UCSD-AML1 (cell line): Measurements from ENCODE around the gene CHAT.

ENCODE experiments used
- DNase-seq: peaks from one replicate; lab custom pipeline; 2025; ENCODE audit not compliant: unreplicated experiment; lab: John Stamatoyannopoulos, UW

CHAT gene

GRCh38 chr10:49596836-49597235 lies 17.0 kb upstream of the CHAT start:
- DNase-seq = no peak

GRCh38 chr10:49597426-49598163 lies 16.2 kb upstream of the CHAT start:
- DNase-seq = no peak

GRCh38 chr10:49598164-49598856 lies 15.5 kb upstream of the CHAT start:
- no peak for DNase-seq

GRCh38 chr10:49598986-49599385 lies 14.9 kb upstream of the CHAT start:
- no peak for DNase-seq

- DNase-seq = no peak
These were observed 14.3 kb upstream of the CHAT start for GRCh38 chr10:49599546-49599945.

GRCh38 chr10:49600046-49600445 lies 13.8 kb upstream of the CHAT start:
- no peak for DNase-seq

- no peak for DNase-seq
These were observed 12.9 kb upstream of the CHAT start for GRCh38 chr10:49600781-49601400.

- no peak for DNase-seq
These were observed 12.0 kb upstream of the CHAT start for GRCh38 chr10:49601857-49602256.

GRCh38 chr10:49602380-49603023 lies 11.3 kb upstream of the CHAT start:
- no peak for DNase-seq

- no peak for DNase-seq
These were observed 8.5 kb upstream of the CHAT start for GRCh38 chr10:49605216-49605938.

GRCh38 chr10:49605939-49606509 lies 7.8 kb upstream of the CHAT start:
- no peak for DNase-seq

GRCh38 chr10:49606981-49607535 lies 6.8 kb upstream of the CHAT start:
- DNase-seq = peak; percentile 93

- no peak for DNase-seq
These were observed 5.5 kb upstream of the CHAT start for GRCh38 chr10:49608166-49609005.

- no peak for DNase-seq
These were observed 4.9 kb upstream of the CHAT start for GRCh38 chr10:49609006-49609282.

- no peak for DNase-seq
These were observed 4.3 kb upstream of the CHAT start for GRCh38 chr10:49609283-49610113.

- DNase-seq = no peak
These were observed 3.8 kb upstream of the CHAT start, which contains the start of gene SLC18A3 for GRCh38 chr10:49610114-49610457. Gene SLC18A3, plus strand, starts transcription at chr10:49610310. Its CDS starts 431 bp downstream, at chr10:49610741.

- no peak for DNase-seq
These were observed 3.2 kb upstream of the CHAT start for GRCh38 chr10:49610458-49611165.

- no peak for DNase-seq
These were observed 2.5 kb upstream of the CHAT start for GRCh38 chr10:49611166-49611815.
